HS-27A (cell line): ENCODE results near the gene TAOK2.
"Not testable (repeated sequence)": the region's sequence is repeated elsewhere in the genome, so short reads cannot be mapped to it uniquely, and the experiment has no call there.

Source experiments
- DNase-seq: peaks from one replicate; pipeline ENCODE4 v3.0.0-alpha.2; 2012; ENCODE audit warnings: low read depth, missing footprints

TAOK2 gene

DNA sequence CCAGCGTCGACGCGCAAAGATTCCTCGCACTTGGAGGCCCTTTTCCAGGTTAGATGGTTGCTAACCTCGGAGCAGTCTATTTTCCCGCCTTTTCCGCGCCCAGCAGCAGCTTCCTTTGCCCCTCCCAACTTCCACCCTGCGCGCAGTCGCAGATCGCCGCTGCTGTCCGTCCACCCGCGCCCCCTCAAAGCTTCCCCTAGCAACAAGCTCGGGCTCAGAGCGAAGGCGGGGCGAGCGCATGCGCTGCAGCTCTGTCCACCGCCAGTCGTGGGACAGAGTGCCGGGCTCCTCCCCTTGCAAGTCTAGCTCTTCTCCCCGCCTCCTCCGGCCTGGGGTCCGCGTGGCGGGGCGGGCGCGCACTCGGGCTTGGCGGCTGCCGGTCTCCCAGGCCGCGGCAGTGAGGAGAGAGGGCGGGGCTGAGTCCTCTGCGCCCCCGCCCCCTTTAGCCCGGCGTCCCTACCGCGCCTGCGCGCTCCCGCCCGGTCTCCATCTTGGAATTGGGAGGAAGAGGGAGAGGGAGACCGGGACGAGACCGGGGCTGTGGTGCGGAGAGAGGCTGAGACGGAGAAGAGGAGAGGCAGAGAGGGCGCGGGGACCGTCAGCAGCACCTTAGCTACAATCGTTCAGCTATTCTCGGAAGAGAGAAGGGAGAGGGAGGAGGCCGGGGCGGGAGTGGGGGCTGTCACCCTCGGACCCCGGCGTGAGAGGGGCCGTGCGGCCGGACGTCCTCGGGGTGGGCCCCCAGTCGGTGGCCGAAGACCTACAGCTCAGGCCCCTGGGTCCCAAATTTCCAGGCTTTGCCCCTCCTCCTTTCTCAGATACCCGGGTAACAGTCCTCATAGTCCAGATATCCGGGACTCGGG is at the start of gene TAOK2:
TSS of gene TAOK2 (plus strand) at position 485 of the 863 bp plus-strand sequence. CDS start 3,905 bp downstream, outside the sequence.
- DNase-seq, result peak; percentile 87

- no peak for DNase-seq
Observed at GRCh38 chr16:29925105-29925756, 48.4 kb upstream of the TAOK2 start.

DNA sequence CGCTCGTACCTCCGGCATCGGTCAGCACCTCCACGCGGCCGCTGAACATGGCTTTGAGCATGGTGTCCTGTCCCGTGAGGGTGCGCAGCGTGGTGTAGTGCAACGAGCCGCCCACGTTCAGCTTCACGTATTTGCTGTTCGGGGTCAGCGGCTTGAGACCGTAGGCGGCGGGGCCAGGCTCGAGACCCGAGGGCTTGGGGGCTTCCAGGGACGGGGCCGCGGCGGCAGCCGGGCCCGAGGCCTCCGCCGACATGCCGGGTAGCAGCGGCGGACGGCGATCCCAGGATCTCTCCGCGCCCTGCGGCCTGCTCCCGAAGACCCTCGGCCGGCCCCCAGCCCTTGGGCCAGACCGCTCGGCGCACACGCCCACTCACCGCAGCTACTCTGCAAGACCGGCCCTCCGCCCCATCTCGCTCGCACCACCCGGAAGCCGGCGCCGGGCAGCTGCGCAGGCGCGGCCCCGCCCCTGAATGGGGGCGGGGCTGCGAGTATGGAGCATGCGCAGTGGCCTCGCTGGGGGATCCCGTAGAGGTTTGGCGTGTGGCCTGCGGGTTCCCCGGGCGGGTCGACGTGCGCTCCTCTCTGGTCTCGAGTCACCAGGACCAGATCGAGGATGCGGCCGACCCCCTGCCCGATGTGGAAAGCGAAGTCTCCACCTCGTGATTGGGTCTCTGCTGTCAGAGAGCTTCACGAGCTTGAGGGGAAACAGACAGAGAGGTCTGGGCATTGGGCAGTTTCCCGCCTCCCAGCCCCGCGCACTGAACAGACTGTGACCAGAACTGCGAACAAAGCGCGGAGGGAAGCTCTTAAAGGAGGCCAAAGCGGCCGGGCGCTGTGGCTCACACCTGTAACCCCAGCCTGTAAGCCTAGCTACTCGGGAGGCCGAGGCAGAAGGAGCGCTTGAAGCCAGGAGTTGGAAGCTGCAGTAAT is 47.6 kb upstream of the TAOK2 start, which contains the start of gene KCTD13:
TSS of gene KCTD13 (minus strand) at position 446 of the 930 bp plus-strand sequence. CDS start at position 253, 193 bp downstream.
- peak; percentile 63 for DNase-seq

GRCh38 chr16:29926711-29927052 is 47.0 kb upstream of the TAOK2 start:
- no peak for DNase-seq

DNA sequence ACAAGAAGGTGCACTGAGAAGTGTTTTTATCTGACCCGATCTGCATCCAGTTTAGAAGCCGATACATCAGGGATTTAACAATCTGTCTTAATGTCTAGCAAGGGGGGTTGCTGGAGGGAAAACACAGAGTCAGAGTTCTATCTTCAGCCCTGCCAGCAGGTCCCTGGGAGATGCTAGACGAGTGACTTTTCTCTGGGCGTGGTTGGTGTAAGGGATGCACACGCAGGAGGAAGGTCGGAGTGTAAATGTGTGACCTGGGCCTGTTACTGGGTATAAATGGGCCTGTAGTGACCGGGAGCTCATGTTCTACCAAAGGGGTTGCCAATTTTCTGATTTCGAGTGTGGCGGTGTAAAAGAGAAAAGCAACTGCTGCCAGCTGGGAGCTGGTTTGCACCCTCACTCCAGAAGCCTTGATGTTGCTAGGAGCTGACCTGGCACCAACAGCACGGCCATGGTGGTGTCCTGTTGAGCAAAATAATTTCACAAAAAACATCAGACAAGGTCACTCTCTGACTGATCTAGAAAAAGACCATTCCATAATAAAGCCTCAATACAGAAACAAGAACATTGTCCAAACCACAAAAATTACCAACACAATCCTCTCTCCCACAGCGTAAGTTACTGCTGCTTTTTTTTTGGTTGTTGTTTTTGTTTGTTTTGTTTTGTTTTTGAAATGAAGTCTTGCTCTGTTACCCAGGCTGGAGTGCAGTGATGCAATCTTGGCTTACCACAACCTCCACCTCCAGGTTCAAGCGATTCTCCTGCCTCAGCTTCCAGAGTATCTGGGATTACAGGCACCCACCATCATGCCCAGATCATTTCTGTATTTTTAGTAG is 46.4 kb upstream of the TAOK2 start:
- no peak for DNase-seq

- not testable (repeated sequence) for DNase-seq
Observed at GRCh38 chr16:29931750-29932149, 41.9 kb upstream of the TAOK2 start.

- no peak for DNase-seq
Observed at GRCh38 chr16:29940656-29941055, 33.0 kb upstream of the TAOK2 start.

DNA sequence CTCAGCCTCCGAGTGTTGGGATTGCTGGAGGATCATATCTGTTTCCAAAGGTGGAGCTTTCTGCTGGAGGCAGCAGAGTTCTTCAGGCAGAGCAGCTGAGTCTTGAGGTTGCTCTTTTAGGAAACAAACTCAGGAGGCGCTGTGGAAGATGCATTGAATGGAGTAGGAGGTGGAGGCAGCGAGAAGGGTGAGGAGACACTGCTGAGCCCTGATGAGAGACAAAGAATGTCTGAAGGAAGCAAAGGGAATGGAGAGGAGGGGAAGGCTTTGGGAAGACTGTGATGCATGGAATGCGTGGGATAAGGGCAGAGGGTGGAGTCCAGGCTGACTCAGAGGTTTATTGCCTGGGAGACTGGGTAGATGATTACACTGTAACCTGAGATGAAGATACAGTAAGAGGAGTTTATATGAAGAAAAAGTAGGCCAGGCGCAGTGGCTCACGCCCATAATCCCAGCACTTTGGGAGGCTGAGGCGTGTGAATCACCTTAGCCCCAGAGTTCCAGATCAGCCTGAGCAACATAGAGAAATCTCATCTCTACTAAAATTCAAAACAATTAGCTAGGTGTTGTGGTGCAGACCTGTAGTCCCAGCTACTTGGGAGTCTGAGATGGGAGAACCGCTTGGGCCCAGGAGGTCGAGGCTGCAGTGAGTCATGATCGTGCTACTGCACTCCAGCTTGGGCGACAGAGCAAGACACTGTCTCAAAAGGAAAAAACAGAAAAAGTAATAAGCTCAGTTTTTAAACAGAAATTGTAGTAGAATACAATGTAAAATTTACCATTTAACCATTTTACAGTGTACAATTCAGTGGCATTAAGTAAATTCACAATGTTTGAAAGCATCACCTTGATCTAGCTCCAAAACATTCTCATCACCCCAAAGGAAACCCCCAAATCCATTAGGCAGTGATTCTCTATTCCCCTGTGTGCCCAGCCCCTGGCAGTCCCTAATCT is 29.5 kb upstream of the TAOK2 start:
- peak; percentile 94 for DNase-seq

- no peak for DNase-seq
Observed at GRCh38 chr16:29947897-29948296, 25.8 kb upstream of the TAOK2 start.

DNA sequence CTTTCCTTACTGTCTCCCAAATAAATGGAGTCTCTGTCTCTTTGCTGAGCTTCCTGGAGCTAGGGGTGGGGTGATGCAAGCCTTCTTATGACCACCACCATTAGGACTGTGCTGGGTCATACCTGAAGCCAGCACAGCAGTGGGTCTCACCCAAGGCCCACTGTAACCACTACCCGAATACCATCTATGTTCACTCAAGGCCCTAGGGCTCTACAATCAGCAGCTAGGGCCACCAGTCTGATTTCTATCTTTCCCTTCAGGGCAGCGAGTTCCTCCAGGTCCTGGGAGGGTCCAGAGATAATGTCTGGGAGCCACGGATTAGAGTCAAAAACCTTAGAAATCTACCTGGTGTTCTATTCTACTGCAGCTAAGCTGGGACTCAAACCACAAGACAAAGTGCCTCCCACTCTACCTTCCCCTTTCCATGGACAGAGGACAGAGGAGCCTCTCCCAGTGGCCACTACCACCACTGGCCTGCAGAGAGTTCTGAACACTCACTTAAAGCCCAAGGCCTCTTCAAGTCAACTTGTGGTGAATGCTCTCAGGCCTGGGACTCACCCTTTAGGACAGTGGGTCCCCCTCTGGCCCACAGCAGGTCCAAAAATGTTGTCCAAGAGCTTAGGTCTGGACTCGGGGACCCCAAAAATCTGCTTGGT is 22.7 kb upstream of the TAOK2 start:
- no peak for DNase-seq

- DNase-seq, result no peak
Observed at GRCh38 chr16:29951625-29952365, 21.9 kb upstream of the TAOK2 start.

GRCh38 chr16:29958756-29959155 is 14.9 kb upstream of the TAOK2 start:
- no peak for DNase-seq

- DNase-seq, result no peak
Observed at GRCh38 chr16:29959293-29959692, 14.4 kb upstream of the TAOK2 start.

GRCh38 chr16:29959821-29960220 is 13.8 kb upstream of the TAOK2 start:
- DNase-seq, result not testable (repeated sequence)

- no peak for DNase-seq
Observed at GRCh38 chr16:29961127-29961478, 12.6 kb upstream of the TAOK2 start.

- DNase-seq, result peak; percentile 73
Observed at GRCh38 chr16:29961479-29962343, 12.0 kb upstream of the TAOK2 start, which contains the start of gene TMEM219. TSS of gene TMEM219 (plus strand) at chr16:29962079. CDS start at chr16:29963144, 1,065 bp downstream.

GRCh38 chr16:29962344-29962994 is 11.2 kb upstream of the TAOK2 start:
- no peak for DNase-seq
